A549 (cell line): ENCODE measurements around the gene GOT1.

Experiments used
- ATOH8 ChIP-seq: fragments of 250-450 bp; sonication (Bioruptor Pico); IDR thresholded peaks from 2 replicates; pipeline ENCODE4 v1.5.0; 2020; ENCODE audit warnings: low read depth, mild to moderate bottlenecking, moderate library complexity
- CBX8 ChIP-seq: fragments of 200-600 bp; sonication (generic); IDR thresholded peaks from 2 replicates; pipeline ENCODE4 v1.6.1; 2016
- CHD2 ChIP-seq: fragments of 150-350 bp; IDR thresholded peaks from 2 replicates; pipeline ENCODE4 v1.6.1; 2014; ENCODE audit warnings: low read length; ENCODE audit not compliant: partially characterized antibody
- CTCF ChIP-seq: fragments of >200 bp; sonication (Bioruptor Twin); formaldehyde crosslinking; IDR thresholded peaks from 3 replicates; pipeline ENCODE4 v1.5.1; 2016
- ESRRA ChIP-seq: fragments of 150-350 bp; IDR thresholded peaks from 2 replicates; pipeline ENCODE4 v1.6.1; 2014; ENCODE audit warnings: mild to moderate bottlenecking, low read length, borderline replicate concordance
- FOSL2 ChIP-seq, 2 experiments: fragments of 450-650 bp in 1 of 2; fragments of >200 bp in 1 of 2; sonication (Bioruptor Twin) in 1 of 2; formaldehyde crosslinking; IDR thresholded peaks; 2 replicates each; pipeline versions ENCODE4 v1.5.0 to v1.6.1; 2016 to 2020; ENCODE audit warnings: mild to moderate bottlenecking in 1 of 2, moderate library complexity in 1 of 2
- HDAC2 ChIP-seq: fragments of 200-600 bp; sonication (generic); IDR thresholded peaks from 2 replicates; pipeline ENCODE4 v1.6.1; 2016
- HMGXB4 ChIP-seq: fragments of 250-450 bp; sonication (Bioruptor Pico); IDR thresholded peaks from 2 replicates; pipeline ENCODE4 v1.5.0; 2021; ENCODE audit warnings: mild to moderate bottlenecking, moderate library complexity, borderline replicate concordance
- MAX ChIP-seq: IDR thresholded peaks from 2 replicates; pipeline ENCODE4 v1.6.1; 2012
- POLR2A ChIP-seq: IDR thresholded peaks from 2 replicates; pipeline ENCODE4 v1.6.1; 2012; ENCODE audit warnings: mild to moderate bottlenecking, low read length
- POLR2AphosphoS2 ChIP-seq: conservative IDR thresholded peaks from 2 replicates; pipeline ENCODE4 v1.6.1; 2012; ENCODE audit warnings: low read length, improper control_type of control experiment, inconsistent platforms
- REST ChIP-seq: fragments of 200-600 bp; sonication (generic); IDR thresholded peaks from 2 replicates; pipeline ENCODE4 v1.6.1; 2016; ENCODE audit warnings: antibody characterized with exemption, mild to moderate bottlenecking, moderate library complexity
- SMC3 ChIP-seq: fragments of >200 bp; sonication (Bioruptor Twin); formaldehyde crosslinking; IDR thresholded peaks from 3 replicates; pipeline ENCODE4 v1.6.1; 2018; ENCODE audit warnings: inconsistent platforms

GRCh38 chr10:99393036-99393435, 37.4 kb downstream of the GOT1 start:
- no peak for TF ChIP-seq FOSL2 (IDR thresholded peaks at IDR 0.05)
- TF ChIP-seq FOSL2 (CRISPR knock-in tag; IDR thresholded peaks at IDR 0.05): no peak
- no peak for TF ChIP-seq CBX8
- no peak for TF ChIP-seq REST
- no peak for TF ChIP-seq MAX
- no peak for TF ChIP-seq POLR2A
- TF ChIP-seq HDAC2: no peak
- TF ChIP-seq CTCF: no peak
- no peak for TF ChIP-seq ESRRA
- TF ChIP-seq CHD2: no peak
- no peak for TF ChIP-seq SMC3
- TF ChIP-seq ATOH8 (CRISPR knock-in tag): no peak
- TF ChIP-seq HMGXB4 (CRISPR knock-in tag): no peak
- TF ChIP-seq POLR2AphosphoS2: no peak
